ENCODE measurements around the gene RUNDC3A.
"Not testable (repeated sequence)": the region's sequence is repeated elsewhere in the genome, so short reads cannot be mapped to it uniquely, and the experiment has no call there.

Gene RUNDC3A

DNA sequence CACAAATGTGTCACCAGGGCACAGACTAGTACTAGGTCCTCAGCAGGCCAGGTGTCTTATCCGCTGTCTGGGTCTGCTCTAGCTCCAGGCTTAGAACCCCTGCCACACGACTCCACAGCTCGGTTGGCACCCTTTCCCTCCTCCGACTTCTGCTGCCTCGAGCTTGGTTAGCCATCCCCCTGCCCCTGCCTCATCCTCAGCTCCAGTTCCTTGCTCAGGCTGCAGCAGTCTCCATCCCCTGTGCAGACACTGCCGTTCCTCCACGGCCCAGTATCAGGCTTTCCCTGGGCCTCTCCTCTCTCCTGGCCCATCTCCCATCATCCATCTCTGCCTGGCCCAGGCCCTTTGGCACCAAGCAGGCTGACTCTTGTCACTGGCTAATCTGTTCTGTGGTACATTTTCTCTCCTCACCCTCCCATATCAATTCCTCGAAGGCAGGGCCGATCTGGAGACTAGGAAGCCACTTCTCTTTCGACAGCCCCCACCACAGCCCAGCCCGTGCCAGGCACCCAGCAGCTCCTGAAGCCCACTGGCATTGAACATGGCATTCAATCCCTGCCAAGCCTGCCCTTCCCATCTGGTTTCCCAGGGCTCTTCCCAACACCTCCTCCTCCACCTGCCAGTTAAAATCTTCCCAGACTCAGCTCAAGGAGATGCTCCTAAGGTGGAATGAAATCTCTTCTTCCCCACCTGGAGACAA, 35.3 kb downstream of the RUNDC3A start:
- no peak for DNase-seq (ENCODE audit: low read depth)

DNA sequence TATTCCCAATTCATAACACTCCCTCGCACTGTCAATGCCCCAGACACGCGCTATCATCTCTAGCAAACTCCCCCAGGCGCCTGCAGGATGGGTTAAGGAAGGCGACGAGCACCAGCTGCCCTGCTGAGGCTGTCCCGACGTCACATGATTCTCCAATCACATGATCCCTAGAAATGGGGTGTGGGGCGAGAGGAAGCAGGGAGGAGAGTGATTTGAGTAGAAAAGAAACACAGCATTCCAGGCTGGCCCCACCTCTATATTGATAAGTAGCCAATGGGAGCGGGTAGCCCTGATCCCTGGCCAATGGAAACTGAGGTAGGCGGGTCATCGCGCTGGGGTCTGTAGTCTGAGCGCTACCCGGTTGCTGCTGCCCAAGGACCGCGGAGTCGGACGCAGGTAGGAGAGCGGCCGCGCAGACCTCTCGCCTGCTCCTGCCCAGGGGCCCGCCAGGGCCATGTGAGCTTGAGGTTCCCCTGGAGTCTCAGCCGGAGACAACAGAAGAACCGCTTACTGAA, 36.6 kb downstream of the RUNDC3A start, which contains the start of gene GRN:
TSS of gene GRN (plus strand) at position 364 of the 515 bp plus-strand sequence. CDS start 3,863 bp downstream, outside the sequence.
- DNase-seq (ENCODE audit: low read depth) = peak; percentile 76

- DNase-seq (ENCODE audit: low read depth) = no peak
Measured at GRCh38 chr17:44345454-44346026, 37.1 kb downstream of the RUNDC3A start.

GRCh38 chr17:44346064-44346844, 37.9 kb downstream of the RUNDC3A start:
- no peak for DNase-seq (ENCODE audit: low read depth)

DNA sequence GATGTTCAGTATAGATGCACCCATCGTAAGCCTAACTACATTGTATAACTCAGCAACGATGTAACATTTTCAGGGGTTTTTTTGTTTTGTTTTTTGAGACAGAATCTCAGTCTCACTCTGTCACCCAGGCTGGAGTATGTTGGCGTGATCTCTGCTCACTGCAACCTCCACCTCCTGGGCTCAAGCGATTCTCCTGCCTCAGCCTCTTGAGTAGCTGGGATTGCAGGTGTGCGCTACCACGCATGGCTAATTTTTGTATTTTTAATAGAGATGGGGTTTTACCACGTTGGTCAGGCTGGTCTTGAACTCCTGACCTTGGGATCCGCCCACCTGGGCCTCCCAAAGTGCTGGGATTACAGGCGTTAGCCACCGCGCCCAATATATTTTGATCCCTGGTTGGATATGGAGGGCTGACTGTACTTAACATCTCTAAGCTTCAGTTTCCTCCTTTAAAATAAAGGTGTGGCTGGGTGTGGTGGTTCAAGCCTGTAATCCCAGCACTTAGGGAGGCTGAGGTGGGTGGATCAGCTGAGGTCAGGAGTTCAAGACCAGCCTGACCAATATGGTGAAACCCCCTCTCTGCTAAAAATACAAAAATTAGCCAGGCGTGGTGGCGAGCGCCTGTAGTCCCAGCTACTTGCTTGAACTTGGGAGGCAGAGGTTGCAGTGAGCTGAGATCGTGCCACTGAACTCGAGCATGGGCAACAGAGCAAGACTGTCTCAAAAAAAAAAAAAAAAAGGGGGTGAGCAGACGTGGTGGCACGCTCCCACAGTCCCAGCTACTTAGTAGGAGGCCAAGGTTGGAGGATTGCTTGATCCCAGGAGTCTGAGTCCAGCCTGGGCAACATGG, 39.0 kb downstream of the RUNDC3A start:
- not testable (repeated sequence) for DNase-seq (ENCODE audit: low read depth)

DNA sequence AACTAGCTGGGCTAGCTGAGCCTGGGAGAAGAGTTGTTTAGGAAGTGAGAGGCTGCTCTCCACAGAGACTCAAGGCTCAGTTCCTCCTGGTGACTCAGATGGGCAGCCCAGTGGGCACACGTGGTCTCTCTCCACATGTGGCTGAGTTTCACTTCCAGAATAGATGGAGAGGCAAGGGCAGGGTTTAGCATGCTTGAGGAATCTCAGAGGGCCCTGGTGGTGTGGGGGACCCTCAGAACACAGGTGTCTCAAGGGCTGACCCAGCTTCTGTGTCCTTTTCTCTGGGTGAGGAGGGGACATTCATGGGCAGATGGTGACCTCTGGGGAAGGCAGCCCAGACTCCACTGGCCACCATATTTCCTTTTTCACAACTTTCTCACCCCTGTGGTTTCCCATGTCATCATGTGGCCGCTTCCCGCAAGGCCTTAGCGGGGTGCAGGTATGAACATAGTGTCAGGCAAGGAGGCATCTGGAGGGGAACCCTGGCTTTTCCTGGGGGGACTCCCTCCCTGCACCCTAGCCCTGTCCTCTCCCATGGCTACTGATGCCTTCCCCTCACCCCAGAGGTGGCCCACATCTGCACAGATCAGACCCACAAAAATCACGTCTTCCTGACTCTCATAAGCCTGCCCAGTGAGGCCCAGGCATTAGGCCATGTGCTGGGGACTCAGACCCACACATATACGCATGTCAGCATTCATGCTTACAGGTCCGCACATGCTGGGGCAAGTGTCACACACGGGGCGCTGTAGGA, 40.0 kb downstream of the RUNDC3A start:
- no peak for DNase-seq (ENCODE audit: low read depth)

DNA sequence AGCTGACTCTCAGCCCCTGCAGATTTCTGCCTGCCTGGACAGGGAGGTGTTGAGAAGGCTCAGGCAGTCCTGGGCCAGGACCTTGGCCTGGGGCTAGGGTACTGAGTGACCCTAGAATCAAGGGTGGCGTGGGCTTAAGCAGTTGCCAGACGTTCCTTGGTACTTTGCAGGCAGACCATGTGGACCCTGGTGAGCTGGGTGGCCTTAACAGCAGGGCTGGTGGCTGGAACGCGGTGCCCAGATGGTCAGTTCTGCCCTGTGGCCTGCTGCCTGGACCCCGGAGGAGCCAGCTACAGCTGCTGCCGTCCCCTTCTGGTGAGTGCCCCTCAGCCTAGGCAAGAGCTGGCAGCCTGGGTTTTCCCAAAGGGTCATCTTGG, 40.6 kb downstream of the RUNDC3A start:
- DNase-seq (ENCODE audit: low read depth) = no peak

- DNase-seq (ENCODE audit: low read depth) = no peak
Measured at GRCh38 chr17:44349553-44350070, 41.2 kb downstream of the RUNDC3A start.

DNA sequence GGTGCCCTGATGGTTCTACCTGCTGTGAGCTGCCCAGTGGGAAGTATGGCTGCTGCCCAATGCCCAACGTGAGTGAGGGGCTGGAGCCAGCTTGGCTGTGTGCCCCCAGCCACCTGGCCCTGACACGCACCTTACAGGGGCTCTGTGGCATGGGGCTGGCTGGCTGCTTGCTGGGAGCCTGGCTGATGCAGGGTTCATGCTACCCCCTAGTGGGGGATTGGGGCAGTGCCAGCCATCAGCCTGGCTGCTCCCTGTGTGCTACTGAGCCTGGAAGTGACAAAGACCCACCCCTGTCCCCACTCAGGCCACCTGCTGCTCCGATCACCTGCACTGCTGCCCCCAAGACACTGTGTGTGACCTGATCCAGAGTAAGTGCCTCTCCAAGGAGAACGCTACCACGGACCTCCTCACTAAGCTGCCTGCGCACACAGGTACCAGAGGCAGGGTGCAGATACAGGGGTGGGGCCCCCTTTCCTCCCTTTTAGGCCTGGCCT, 42.4 kb downstream of the RUNDC3A start:
- DNase-seq (ENCODE audit: low read depth) = peak; percentile 59

- no peak for DNase-seq (ENCODE audit: low read depth)
Measured at GRCh38 chr17:44351464-44351863, 43.1 kb downstream of the RUNDC3A start.

DNA sequence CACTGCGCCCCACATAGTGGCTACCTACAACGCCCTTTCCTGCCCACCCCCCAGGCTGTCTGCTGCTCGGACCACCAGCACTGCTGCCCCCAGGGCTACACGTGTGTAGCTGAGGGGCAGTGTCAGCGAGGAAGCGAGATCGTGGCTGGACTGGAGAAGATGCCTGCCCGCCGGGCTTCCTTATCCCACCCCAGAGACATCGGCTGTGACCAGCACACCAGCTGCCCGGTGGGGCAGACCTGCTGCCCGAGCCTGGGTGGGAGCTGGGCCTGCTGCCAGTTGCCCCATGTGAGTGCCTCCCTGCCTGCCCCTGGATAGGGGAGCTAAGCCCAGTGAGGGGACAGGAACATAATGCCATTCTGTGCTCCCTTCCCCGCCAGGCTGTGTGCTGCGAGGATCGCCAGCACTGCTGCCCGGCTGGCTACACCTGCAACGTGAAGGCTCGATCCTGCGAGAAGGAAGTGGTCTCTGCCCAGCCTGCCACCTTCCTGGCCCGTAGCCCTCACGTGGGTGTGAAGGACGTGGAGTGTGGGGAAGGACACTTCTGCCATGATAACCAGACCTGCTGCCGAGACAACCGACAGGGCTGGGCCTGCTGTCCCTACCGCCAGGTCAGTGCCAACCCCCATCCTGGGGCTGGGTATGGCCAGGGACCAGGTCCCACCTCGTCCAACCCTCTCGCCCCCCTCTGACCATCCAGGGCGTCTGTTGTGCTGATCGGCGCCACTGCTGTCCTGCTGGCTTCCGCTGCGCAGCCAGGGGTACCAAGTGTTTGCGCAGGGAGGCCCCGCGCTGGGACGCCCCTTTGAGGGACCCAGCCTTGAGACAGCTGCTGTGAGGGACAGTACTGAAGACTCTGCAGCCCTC, 43.8 kb downstream of the RUNDC3A start:
- no peak for DNase-seq (ENCODE audit: low read depth)

GRCh38 chr17:44352828-44353671, 44.6 kb downstream of the RUNDC3A start:
- no peak for DNase-seq (ENCODE audit: low read depth)

GRCh38 chr17:44353672-44354331, 45.4 kb downstream of the RUNDC3A start:
- DNase-seq (ENCODE audit: low read depth) = no peak

GRCh38 chr17:44354582-44355561, 46.5 kb downstream of the RUNDC3A start:
- DNase-seq (ENCODE audit: low read depth) = peak; percentile 52

GRCh38 chr17:44355642-44356099, 47.3 kb downstream of the RUNDC3A start:
- no peak for DNase-seq (ENCODE audit: low read depth)

DNA sequence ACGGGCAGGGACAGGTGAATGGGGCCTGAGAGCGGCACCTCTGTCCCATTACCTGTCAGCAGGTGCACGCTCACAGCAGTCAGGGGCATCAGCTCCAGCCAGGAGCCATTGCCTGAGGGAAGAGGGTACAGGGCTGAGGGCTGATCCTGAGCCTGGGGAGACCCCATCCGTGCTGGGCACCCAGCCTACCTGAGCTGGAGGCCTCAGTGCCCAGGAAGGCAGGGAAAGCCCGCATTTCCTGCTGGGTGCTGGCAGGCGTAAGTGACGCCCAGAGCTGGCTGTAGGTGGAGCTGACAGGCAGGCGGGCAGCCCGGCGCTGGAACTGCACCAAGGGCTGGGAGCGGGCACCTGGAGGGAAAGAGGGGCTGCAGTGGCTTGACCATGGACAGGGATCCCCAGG, 47.8 kb downstream of the RUNDC3A start:
- DNase-seq (ENCODE audit: low read depth) = no peak

GRCh38 chr17:44358066-44358465, 49.7 kb downstream of the RUNDC3A start:
- no peak for DNase-seq (ENCODE audit: low read depth)

Measured in activated gamma-delta T cell treated with anti-CD3 and anti-CD28 coated beads, Interleukin-2, amount 50 U/mL, for 16 hours (primary cell).